Measurements from ENCODE around the gene MND1. TPM values are rescaled to one million over a fixed set of nuclear protein-coding genes. Genes with fewer than 3 reads are reported as not detected.

Gene MND1
- total and polyA plus RNA-seq, 2 of the 8 experiments (the other 6 are each of a cell fraction or from before 2014, with no cell fraction given): 4.4 to 26.2 TPM

DNA sequence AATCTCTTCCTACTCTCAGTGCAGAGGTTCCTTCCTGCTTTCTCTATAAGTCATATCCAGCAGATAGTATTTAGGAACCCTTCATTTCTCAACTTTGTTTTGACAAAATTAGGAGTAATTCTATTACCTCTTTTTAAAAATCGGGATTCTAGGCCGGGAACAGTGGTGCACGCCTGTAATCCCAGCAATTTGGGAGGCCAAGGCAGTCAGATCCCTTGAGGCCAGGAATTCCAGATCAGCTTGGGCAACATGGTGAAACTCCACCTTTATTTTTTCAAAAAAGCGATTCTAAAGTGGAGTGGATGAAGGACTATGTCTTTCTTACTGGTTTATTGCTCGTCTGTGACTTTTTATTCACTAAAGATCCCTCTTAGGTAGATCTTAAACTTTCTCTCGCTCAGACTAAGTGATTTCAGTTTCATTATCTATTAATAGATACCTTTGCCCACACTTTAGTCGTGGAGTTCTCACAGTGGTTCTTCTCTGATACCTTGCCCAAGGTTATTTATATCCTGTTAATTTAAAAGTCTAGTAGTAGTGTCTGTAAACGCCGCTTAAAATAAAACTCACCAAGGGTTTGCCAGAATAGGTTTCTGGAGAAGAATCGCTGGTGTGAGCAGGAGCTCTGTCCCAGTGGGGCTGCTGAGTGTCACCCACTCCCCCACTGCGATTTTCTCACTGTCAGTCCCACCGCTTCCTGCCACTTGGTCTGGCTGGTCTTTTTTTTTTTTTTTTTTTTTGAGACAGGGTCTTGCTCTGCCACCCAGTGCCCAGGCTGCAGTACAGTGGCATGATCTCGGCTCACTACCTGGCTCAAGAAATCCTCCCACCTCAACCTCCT, 94.6 kb downstream of the MND1 start:
- Histone ChIP-seq H2BK5ac (ENCODE audit: low read depth, low read length) (no peak overlapping the region), H3K9ac (replicated peaks in 1 of 4; ENCODE audit: extremely low read depth in 1 of 4, low read depth in 3 of 4, low read length in 3 of 4) (no peak overlapping the region), H3K14ac (ENCODE audit: insufficient read length) (no peak overlapping the region), H3K23ac (ENCODE audit: insufficient read length) (no peak overlapping the region), H3K27me3 (replicated peaks in 1 of 4; ENCODE audit: control insufficient read depth in 3 of 4, extremely low read depth in 1 of 4, insufficient read depth in 3 of 4, low read length in 3 of 4) (no peaks in the 10 kb centered on the region), H4K5ac (ENCODE audit: insufficient read length, low read depth, low read length) (no peak overlapping the region), H3K4me3 (ENCODE audit: extremely low read depth in 1 of 4, insufficient read depth in 2 of 4, low read depth in 3 of 4, low read length in 4 of 4) (no peak overlapping the region), H3K23me2 (ENCODE audit: low read depth, low read length) (no peaks in the 10 kb centered on the region), H2BK15ac (ENCODE audit: low read length) (no peak overlapping the region), H4K20me1 (replicated peaks in 1 of 2; ENCODE audit: control insufficient read depth in 1 of 2, insufficient read depth in 2 of 2, low read length in 2 of 2) (no peaks in the 10 kb centered on the region), H3K79me2 (ENCODE audit: control insufficient read depth in 1 of 2, insufficient read depth in 2 of 2, low read length in 2 of 2) (no peaks in the 10 kb centered on the region), H3K27ac (ENCODE audit: low read depth, low read length) (no peak overlapping the region), H4K8ac (ENCODE audit: extremely low read depth, insufficient read depth, low read length) (no peak overlapping the region), H3K4me2 (ENCODE audit: insufficient read depth in 1 of 2, low read depth in 2 of 2, low read length in 2 of 2) (no peak overlapping the region), H3K56ac (replicated peaks; ENCODE audit: insufficient read length, low read depth, low read length) (no peak overlapping the region), H4K91ac (replicated peaks; ENCODE audit: insufficient read length, low read length) (no peak overlapping the region), H2BK20ac (ENCODE audit: low read length) (no peak overlapping the region), H3K4ac (replicated peaks; ENCODE audit: insufficient read length, low read depth, low read length) (no peak overlapping the region), H3K4me1 (replicated peaks in 1 of 4; ENCODE audit: control insufficient read depth in 3 of 4, insufficient read depth in 4 of 4, low read length in 3 of 4) (no peaks in the 10 kb centered on the region), H2AK5ac (ENCODE audit: low read depth, low read length) (no peak overlapping the region), H2BK12ac (ENCODE audit: low read depth, low read length) (no peak overlapping the region), H3K79me1 (ENCODE audit: low read depth, low read length) (no peaks in the 10 kb centered on the region), H3K9me3 (ENCODE audit: insufficient read depth in 2 of 2, low read depth in 1 of 2, low read length in 1 of 2) (no peaks in the 10 kb centered on the region), H2BK120ac (replicated peaks; ENCODE audit: low read depth, low read length) (no peak overlapping the region), H2AFZ (ENCODE audit: low read length) (no peak overlapping the region), H3K18ac (ENCODE audit: extremely low read depth, low read length) (no peak overlapping the region), H3K36me3 (ENCODE audit: control insufficient read depth in 2 of 4, insufficient read depth in 4 of 4, low read length in 3 of 4) (no peaks in the 10 kb centered on the region)
- ChIA-PET CTCF (ENCODE audit: partially characterized antibody) (interaction anchor here (1.0 to 1.4 kb wide), 2 partner anchors 104 to 135 kb away, joined by 4 read pairs; no protein-coding TSS in a partner anchor), POLR2A (ENCODE audit: partially characterized antibody) (no interaction called here)
- TF ChIP-seq CREB1 (IDR thresholded peaks at IDR 0.05) (no peak), SP4 (IDR thresholded peaks at IDR 0.05; ENCODE audit: low read length) (no peak), EGR1 (IDR thresholded peaks at IDR 0.05; ENCODE audit: borderline replicate concordance, low read depth, low read length) (no peak), RXRA (IDR thresholded peaks at IDR 0.05; ENCODE audit: insufficient read depth, low read depth, low read length) (no peak), GTF2F1 (IDR thresholded peaks at IDR 0.05; ENCODE audit: borderline replicate concordance, low read depth, low read length) (no peak), YY1 (IDR thresholded peaks at IDR 0.05; ENCODE audit: low read depth, low read length) (no peak)
- FAIRE-seq (no peak), DNase-seq (ENCODE audit: low read depth in 1 of 2, low spot score in 2 of 2) (no peak)
- 94% methylated on average over 13 of the region's 13 CpGs; no CpG with 5 or more reads in 1 of the 2 experiments for WGBS, 2 experiments (ENCODE audit: extremely low coverage in 1 of 2, insufficient coverage in 1 of 2, insufficient read length in 1 of 2, insufficient replicate concordance in 2 of 2, low coverage in 1 of 2, low lambda C conversion rate in 2 of 2, missing lambda C conversion rate in 1 of 2)

All from H1 (cell line).